ENCODE results near the gene DIS3L2. TPM values are rescaled to one million over a fixed set of nuclear protein-coding genes. Genes with fewer than 3 reads are reported as not detected.
"Not testable (repeated sequence)": the region's sequence is repeated elsewhere in the genome, so short reads cannot be mapped to it uniquely, and the experiment has no call there.

DIS3L2 gene
- total RNA-seq, 1 donor from 2014 or later, result 77.2 TPM

DNA sequence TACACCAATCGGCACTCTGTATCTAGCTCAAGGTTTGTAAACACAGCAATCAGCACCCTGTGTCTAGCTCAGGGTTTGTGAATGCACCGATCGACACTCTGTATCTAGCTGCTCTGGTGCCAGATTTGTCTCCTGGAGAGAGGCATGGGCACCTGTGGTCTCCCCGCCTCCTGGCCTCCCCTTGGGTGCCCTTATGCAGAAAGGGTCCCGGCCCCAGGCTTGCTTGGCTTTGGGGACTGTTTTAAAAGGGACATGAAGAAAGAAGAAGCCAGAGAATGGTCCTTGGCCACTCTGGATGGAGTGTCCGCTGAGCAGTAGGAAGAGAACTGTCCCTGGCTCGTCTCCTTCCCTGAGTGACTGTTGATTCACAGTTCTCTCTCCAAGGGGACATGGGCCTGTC, 405.5 kb downstream of the DIS3L2 start:
- DNase-seq (ENCODE audit: low spot score), result no peak

DNA sequence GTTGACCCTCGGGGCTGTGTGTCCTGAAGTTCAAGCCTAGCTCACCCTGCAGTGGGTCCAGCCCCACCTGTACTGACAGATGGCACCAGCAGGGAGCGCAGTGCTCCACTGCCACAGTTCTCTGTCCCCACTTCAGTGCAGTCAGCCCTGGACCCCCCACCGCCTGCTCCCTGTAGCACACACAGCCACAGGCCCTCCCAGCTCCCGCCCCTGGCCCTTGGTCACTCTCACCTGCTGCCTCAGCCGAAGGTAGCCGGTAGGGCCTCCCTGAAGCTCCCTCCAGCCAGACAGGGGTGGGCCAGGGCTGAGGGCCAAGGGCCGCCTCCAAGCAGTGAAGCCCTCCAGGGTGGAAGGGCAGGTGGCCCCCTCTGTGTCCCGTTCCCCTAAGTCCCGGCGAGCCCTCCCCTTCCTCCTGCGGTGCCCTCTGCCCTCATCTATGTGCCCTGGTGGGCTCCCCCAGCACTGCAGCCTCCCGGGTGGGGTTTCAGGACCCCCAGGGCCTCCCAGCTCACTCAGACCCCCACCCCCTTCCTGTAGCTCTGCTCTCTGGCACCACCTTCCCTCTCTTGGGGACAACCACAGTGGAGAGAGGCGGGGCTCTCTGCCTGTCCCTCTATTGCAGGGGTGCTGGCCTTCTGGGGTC, 406.2 kb downstream of the DIS3L2 start:
- DNase-seq (ENCODE audit: low spot score), result no peak

DNA sequence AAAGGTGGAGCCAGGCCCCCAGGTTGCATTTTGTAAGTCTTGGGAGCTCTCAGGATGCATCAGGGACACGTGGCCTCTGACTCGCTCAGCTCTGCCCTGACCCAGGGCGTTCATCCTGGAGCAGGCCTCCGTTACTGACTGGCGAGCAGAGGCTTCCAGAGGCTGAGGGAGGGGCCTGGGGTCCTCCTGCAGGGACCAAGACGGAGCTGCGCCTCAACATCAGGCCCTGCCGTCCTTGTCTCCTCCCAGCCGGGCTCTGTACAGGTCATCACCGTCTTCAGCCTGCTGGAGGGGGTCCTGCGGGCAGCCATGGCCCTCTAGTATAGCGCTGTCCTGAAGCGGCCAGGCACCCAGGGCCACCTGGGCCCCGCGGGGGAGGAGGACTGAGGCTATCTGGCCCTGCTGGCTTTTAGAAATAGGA, 406.8 kb downstream of the DIS3L2 start:
- DNase-seq (ENCODE audit: low spot score), result no peak

DNA sequence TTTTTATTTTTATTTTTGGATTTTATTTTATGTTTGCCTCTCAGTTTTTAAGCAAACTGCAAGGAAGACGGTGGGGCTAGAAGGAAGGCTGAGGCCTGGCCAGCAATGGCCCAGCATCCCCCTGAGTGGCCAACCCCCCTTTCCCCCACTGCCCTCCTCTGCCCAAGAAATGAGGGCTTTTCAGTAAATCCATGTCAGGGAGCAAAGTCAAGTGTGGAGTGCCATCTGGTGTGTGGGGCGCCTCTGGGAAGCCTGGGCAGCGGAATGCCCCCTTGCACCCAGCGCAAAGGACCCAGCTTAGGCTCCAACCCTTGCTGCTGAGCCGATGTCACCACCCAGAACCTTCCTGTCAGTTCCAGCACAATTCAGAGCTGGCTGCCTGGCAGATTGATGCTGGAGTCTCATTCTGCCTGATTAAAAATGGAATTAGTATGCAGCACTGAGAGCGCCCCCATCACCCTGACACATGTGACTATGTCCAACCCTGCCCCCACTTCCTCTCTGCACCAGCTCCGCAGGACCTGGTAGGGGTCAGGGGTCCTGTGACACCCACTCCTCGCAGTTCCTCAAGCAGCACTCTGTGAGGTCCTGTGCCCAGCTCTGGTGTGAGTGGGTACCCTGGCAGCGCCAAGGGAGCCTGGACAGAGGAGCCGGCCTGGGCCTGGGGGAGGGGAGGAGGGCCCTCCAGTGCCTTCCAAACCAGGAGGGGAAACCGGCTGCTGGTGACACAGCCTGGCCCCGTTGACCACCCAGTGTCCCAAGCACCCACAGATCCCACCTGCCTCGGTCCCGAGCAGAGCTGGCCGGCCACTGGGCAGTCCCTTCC, 407.8 kb downstream of the DIS3L2 start:
- no peak for DNase-seq (ENCODE audit: low spot score)

DNA sequence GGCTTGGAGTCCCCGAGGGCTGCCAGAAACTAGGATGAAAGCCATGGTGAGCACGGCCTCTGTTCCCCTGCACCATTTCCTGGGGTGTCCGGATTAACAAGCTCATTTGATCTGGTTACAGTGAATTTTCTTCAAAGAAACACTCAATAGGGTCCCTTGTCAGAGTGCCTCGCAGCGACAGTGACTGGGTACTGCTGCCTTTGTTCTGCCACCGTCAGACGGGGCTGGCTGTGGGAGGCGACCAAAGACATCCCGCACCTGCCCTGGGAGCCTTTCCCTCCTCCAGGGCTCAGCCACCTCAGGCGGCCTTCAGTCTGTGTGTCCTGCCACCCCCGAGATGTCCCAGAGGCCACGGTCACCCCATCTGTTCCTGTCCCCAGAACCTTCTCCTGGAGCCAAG, 408.5 kb downstream of the DIS3L2 start:
- DNase-seq (ENCODE audit: low spot score), result not testable (repeated sequence)

DNA sequence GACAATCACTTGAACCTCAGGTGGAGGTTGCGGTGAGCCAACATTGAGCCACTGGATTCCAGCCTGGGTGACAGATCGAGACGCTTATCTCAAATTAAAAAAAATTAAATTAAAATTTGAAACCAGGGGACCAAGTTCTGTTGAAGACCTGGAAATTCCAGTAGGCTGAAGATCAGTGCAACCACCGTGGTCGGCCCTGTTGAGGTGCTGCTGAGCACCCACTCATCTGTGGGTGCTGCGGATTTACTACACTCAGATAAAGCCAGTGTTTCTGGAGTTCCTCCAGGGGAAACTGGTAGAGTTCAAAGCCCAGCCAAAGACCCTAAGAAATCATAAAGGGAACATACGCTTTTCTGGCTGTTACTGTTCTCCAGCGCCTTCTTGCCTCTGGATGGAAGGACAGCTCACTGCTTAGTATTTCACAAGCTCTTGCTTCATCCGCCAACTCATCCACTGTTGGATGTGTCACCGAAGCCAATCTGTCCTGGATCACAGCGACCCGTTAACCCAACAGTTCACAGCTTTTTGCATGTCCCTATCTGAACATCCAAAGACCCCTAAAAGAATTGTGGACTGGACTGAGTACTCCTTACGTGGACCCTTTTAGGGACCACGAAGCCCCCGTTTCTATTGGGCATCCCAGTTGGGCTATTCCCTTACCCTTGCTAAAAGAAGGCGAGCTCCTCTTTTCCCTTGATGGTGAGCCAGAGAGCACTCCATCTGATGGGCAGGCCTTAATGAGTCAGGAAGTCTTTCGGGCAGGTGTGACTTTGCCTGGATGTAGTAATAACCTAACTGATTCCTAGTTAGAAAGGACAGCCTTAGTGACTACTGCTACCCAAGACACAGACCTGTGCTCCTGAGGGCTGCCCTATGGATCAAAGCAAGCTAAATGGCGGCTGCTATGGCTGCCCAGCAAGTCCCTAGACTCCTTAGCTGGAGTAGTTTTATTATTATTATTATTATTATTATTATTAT, 411.0 kb downstream of the DIS3L2 start:
- no peak for DNase-seq (ENCODE audit: low spot score)

DNA sequence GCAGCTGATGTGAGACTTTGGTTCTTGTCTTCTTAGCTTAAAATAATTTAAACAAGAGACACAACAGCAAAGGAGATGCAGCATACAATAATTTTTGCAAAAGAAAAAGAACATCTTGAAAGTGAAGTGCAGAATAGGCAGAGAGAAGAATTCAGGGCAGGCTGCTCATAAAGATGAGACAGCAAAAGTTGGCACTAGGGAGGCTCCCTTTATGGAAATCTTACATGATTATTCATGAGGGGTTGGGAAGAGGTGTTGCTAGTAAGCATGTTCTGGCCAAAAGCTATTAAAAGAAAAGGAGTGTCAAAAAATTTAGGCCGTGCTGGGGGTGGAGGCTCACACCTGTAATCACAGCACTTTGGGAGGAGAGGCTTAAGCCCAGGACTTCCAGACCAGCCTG, 412.8 kb downstream of the DIS3L2 start:
- no peak for DNase-seq (ENCODE audit: low spot score)

DNA sequence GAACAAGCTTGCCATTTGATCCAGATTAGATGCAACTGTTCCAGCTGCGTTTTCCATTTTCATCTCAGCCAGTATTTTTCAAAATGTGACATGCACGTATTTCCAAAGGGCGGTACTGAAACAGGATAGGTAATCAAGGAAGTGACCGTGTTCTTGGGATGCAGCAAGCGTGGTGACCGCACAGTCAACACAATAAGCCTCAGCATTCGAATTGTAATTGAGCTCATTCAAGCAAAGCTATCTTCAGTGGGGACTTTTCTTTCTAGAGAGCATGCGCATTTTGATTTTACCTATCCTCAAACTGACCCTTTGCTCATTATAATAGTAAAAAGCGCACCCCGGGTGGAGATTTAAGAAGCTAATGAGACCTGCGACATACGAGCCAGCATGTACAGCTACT, 413.7 kb downstream of the DIS3L2 start:
- no peak for DNase-seq (ENCODE audit: low spot score)

DNA sequence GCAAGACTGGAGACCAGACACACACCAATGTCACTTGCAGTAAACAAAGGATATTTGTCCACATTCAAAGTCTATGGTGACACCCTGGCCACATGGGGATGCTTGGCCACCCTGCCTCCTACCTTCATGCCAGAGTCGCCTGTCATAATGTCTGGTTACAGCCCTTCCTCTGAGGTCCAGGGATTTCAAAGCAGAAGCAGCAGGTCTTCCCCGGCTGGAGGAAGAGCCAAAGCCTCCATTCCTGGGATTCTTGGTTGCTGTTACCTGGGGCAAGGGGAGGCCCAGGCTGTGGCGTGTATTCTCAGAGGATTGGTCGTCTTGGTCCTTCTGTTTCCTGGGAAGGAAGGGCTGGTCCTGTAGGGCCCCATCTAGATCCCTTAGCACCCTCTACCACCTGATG, 414.7 kb downstream of the DIS3L2 start:
- no peak for DNase-seq (ENCODE audit: low spot score)

DNA sequence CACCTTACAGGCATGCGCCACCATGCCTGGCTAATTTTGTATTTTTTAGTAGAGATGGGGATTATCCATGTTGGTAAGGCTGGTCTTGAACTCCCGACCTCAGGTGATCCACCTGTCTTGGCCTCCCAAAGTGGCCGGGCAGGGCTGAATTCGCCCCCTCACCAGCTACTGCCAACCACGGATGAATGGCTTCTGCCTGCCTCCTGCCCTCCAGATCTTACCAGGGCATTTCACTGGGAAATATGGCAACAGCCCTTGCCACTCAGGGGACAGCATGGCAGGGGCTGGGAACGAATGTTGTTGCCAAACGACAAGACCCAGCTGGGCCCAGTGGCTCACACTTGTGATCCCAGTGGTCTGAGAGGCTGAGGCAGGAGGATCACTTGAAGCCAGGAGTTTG, 415.2 kb downstream of the DIS3L2 start:
- DNase-seq (ENCODE audit: low spot score), result no peak

DNA sequence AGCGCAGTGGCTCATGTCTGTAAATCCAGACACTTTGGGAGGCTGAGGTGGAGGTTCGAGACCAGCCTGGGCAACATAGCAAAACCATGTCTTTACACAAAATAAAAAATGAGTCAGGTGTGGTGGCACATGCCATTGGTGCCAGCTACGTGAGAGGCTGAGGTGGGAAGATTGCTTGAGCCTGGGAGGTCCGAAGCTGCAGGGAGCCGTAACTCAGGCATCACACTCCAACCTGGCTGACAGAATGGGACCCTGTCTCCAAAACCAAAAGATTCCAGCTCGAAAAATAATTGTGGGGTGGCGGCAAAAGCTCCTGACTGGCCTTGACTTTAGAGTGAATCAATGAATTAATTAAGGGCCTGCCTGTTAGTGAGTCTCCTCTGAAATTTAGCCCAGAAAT, 415.8 kb downstream of the DIS3L2 start:
- DNase-seq (ENCODE audit: low spot score), result no peak

DNA sequence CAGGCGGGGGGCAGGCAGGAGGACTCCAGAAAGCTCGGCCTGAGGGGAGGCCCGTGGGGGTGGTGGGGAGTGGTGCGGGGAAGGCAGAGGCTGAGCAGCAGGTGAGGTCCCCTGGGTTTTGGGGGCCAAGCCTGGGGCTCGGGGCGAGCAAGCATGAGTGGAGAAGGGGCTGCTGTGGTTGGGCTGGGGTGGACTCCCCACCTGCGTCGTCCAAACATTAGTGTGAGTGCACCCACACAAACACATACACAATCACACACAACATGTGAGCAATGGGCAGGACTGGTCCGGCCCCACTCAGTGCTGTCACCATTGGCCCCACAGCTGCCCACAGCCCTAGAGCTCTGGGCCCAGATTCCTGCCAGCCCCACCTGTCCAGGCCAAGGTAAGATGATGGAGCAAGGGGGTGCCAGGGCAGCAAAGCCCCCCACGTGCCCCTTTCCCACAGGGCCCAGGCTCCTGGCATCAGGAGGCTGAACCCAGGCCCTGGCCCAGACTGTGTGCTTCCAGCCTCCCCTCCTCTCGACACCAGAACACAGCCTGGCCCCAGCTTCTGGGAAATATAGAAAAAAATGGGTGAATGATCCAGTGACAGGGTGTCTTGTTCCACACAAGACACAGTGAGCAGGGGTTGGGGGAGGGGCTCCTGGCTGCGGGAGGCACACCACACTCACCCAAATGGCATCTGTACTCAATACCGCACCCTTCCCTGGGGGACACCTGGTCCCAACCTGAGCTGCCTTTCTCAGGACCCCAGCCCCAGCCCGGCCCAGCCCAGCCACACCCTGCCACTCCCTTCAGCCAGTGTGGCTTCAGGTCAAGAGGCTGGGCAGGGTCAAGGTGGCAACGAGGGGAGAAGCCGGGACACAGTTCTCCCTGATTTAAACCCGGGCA, 416.6 kb downstream of the DIS3L2 start:
- DNase-seq (ENCODE audit: low spot score), result no peak

DNA sequence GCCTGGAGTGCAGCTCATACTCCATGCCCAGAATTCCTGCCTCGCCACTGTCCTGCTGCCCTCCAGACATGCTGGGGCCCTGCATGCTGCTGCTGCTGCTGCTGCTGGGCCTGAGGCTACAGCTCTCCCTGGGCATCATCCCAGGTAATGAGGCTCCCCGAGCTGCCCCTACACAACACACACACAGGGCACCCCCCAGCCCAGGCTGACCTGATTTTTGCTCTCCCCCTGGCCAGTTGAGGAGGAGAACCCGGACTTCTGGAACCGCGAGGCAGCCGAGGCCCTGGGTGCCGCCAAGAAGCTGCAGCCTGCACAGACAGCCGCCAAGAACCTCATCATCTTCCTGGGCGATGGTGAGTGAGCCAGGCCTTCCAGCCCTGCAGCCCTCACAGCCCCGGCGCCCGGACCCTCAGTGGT, 417.2 kb downstream of the DIS3L2 start, which contains the start of gene ALPP:
Gene ALPP (plus strand): TSS at position 17 of the 417 bp plus-strand sequence. CDS start 52 bp downstream, at position 69.
- not testable (repeated sequence) for DNase-seq (ENCODE audit: low spot score)

DNA sequence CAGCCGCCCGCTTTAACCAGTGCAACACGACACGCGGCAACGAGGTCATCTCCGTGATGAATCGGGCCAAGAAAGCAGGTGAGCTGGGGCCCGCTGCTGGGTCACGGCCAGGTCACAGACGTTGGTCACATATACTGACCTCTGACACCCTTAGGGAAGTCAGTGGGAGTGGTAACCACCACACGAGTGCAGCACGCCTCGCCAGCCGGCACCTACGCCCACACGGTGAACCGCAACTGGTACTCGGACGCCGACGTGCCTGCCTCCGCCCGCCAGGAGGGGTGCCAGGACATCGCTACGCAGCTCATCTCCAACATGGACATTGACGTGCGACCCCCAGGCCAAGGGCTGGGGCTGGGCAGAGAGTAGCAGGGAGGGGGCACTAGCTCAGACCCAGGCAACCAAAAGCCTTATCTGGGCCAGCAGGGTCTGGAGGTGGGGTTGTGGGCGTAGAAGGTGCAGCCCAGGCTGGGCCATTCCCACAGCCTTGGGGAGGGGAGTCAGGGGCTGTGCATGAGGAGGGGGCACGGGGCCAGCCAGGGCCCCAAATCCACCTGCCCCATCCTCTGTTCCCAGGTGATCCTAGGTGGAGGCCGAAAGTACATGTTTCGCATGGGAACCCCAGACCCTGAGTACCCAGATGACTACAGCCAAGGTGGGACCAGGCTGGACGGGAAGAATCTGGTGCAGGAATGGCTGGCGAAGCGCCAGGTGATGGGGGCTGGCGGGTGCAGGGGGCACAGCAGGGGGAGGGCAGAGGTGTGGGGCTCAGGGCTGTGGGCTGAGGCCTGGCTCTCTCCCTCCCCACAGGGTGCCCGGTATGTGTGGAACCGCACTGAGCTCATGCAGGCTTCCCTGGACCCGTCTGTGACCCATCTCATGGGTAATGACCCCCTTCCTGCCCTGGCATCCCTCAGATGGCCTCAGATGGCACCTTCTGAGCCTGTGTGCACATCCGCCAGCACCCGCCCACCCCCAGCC, 418.4 kb downstream of the DIS3L2 start:
- not testable (repeated sequence) for DNase-seq (ENCODE audit: low spot score)

DNA sequence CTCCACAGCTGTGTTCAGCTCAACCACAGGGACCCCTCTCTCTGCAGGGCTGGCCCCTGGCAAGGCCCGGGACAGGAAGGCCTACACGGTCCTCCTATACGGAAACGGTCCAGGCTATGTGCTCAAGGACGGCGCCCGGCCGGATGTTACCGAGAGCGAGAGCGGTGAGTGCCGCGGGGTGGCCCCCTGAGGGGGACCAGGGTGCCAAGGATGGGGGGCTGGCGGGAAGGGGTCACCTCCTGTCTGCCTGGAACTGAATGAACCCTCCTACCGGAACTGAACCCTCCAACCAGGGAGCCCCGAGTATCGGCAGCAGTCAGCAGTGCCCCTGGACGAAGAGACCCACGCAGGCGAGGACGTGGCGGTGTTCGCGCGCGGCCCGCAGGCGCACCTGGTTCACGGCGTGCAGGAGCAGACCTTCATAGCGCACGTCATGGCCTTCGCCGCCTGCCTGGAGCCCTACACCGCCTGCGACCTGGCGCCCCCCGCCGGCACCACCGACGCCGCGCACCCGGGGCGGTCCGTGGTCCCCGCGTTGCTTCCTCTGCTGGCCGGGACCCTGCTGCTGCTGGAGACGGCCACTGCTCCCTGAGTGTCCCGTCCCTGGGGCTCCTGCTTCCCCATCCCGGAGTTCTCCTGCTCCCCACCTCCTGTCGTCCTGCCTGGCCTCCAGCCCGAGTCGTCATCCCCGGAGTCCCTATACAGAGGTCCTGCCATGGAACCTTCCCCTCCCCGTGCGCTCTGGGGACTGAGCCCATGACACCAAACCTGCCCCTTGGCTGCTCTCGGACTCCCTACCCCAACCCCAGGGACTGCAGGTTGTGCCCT, 419.9 kb downstream of the DIS3L2 start:
- DNase-seq (ENCODE audit: low spot score), result not testable (repeated sequence)

DNA sequence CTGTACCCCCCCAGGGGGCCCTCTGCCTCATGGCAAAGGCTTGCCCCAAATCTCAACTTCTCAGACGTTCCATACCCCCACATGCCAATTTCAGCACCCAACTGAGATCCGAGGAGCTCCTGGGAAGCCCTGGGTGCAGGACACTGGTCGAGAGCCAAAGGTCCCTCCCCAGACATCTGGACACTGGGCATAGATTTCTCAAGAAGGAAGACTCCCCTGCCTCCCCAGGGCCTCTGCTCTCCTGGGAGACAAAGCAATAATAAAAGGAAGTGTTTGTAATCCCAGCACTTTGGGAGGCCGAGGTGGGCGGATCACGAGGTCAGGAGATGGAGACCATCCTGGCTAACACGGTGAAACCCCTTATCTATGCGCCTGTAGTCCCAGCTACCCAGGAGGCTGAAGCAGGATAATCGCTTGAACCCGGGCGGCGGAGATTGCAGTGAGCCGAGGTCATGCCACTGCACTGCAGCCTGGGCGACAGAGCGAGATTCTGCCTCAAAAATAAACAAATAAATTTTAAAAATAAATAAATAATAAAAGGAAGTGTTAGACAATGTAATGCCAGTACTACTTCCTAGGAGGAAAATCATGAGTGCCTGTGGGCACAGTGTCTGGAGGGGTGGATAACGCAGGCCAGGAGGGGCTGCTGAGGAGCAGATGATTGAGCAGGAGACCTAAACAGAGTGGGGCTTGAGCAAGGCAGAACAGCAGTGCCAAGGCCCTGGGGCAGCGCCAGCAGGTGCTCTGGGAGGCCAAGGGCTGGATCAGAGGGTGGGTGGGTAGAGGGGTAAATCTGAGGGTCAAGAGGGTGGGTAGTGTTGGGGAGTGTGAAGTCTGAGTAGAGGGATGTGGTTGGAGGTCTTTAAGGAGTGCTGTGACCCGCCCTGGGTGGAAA, 421.1 kb downstream of the DIS3L2 start:
- DNase-seq (ENCODE audit: low spot score), result no peak

DNA sequence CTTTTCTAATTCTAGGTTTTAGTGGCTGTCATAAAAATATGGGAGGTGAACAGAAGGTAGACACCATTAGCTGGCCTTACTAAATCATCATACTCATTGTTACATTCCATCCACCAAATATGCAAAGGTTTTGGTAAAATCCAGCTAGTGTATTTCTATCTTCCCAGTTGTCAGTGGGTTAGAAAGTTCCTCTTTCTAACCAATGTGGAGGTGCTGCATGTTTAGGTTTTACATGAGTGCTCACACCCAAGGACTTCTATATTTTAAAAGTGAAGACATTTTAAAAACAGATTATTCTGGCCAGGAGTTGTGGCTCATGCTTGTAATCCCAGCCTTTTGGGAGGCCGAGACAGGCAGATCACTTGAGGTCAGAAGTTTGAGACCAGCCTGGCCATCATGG, 423.0 kb downstream of the DIS3L2 start:
- DNase-seq (ENCODE audit: low spot score), result no peak

DNA sequence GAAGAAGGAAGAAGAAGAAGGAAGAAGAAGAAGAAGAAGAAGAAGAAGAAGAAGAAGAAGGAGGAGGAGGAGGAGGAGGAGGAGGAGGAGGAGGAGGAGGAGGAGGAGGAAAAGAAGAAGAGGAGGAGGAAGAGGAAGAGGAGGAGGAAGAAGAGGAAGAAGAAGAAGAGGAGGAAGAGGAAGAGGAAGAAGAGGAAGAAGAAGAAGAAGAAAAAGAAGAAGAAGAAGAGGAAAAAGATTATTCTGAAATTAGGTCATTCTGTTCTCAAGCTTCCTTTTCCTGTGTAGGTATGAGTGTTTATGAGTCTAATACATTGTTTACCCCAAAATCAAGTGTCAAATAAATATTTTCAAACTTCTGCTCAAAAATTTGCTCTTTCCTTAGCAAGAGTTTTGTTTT, 423.5 kb downstream of the DIS3L2 start:
- DNase-seq (ENCODE audit: low spot score), result not testable (repeated sequence)
